Endothelial cell of umbilical vein (primary cell): ENCODE measurements around the gene SEMG2. TPM values are rescaled to one million over a fixed set of nuclear protein-coding genes. Genes with fewer than 3 reads are reported as not detected.

Source experiments
- BruUV-seq: library from RNA; stranded (reverse); fragments of 400-500 nt; replicated peaks from 2 replicates; lab custom pipeline; 2021; lab: Mats Ljungman, UMichigan
- CTCF ChIA-PET: fragments of 300-600, 350-600 bp; sonication (Branson Sonifier 250); formaldehyde crosslinking; loops from one replicate; lab custom pipeline; 2021; ENCODE audit warnings: antibody characterized with exemption, inconsistent platforms; lab: Charles Lee
- POLR2A ChIA-PET: fragments of 300-600, 350-600 bp; sonication (Branson Sonifier 250); formaldehyde crosslinking; loops from one replicate; lab custom pipeline; 2021; ENCODE audit warnings: antibody characterized with exemption, inconsistent platforms; lab: Charles Lee
- DNase-seq: peaks from one replicate; pipeline ENCODE4 v3.0.0-alpha.2; 2011; ENCODE audit warnings: low read depth, low spot score
- FAIRE-seq: peaks from 2 replicates; lab custom pipeline; 2011; peaks lifted over from hg19 to GRCh38; lab: Jason Lieb, UNC
- H2AFZ ChIP-seq: 2 replicates; pipeline ENCODE4 v1.6.0; 2012; ENCODE audit warnings: low read depth, low read length, control low read depth, inconsistent platforms
- H3K27ac ChIP-seq: 2 replicates; pipeline ENCODE4 v1.5.1; 2011; ENCODE audit warnings: low read depth, mild to moderate bottlenecking, control low read depth, low read length, moderate library complexity; ENCODE audit not compliant: insufficient read depth
- H3K27me3 ChIP-seq, 2 experiments: 2 replicates each; pipeline versions ENCODE4 v1.6.0 to v1.6.1; 2011; ENCODE audit warnings: low read length in 2 of 2, mixed read lengths in 1 of 2; ENCODE audit not compliant: control insufficient read depth in 2 of 2, insufficient read depth in 2 of 2
- H3K36me3 ChIP-seq, 2 experiments: 2 replicates in 1 of 2; 3 replicates in 1 of 2; pipeline ENCODE4 v1.5.1; 2011; ENCODE audit warnings: low read length in 2 of 2, mild to moderate bottlenecking in 1 of 2, moderate library complexity in 1 of 2; ENCODE audit not compliant: control insufficient read depth in 2 of 2, insufficient read depth in 2 of 2; ENCODE audit errors: extremely low read depth in 1 of 2
- H3K4me1 ChIP-seq: 3 replicates; pipeline ENCODE4 v1.5.1; 2011; ENCODE audit warnings: mild to moderate bottlenecking, low read length; ENCODE audit not compliant: control insufficient read depth, insufficient read depth; ENCODE audit errors: extremely low read depth
- H3K4me2 ChIP-seq: 2 replicates; pipeline ENCODE4 v1.6.1; 2011; ENCODE audit warnings: low read length, control low read depth, mixed read lengths; ENCODE audit not compliant: insufficient read depth
- H3K4me3 ChIP-seq, 3 experiments: fragments of 200-600 bp in 1 of 3; sonication (generic), shearing (Covaris generic) in 1 of 3; replicated peaks in 1 of 3; 2 replicates each; pipeline ENCODE4 v1.5.1; 2011 to 2016; ENCODE audit warnings: control low read depth in 3 of 3, low read length in 3 of 3, mild to moderate bottlenecking in 2 of 3, inconsistent platforms in 1 of 3, low read depth in 1 of 3, moderate library complexity in 1 of 3; ENCODE audit not compliant: insufficient read depth in 1 of 3
- H3K79me2 ChIP-seq: 2 replicates; pipeline ENCODE4 v1.6.0; 2012; ENCODE audit warnings: low read length, inconsistent platforms; ENCODE audit not compliant: control insufficient read depth, insufficient read depth
- H3K9ac ChIP-seq: replicated peaks from 2 replicates; pipeline ENCODE3; 2011; ENCODE audit warnings: low read length, control low read depth; ENCODE audit not compliant: insufficient read depth; ENCODE audit errors: extremely low read depth
- H3K9me1 ChIP-seq: replicated peaks from 3 replicates; pipeline ENCODE4 v1.6.0; 2011; ENCODE audit warnings: mild to moderate bottlenecking, low read length; ENCODE audit not compliant: control insufficient read depth, insufficient read depth; ENCODE audit errors: extremely low read depth
- H3K9me3 ChIP-seq: replicated peaks from 2 replicates; pipeline ENCODE4 v1.5.1; 2012; ENCODE audit warnings: low read length, inconsistent platforms; ENCODE audit not compliant: control insufficient read depth, insufficient read depth
- H4K20me1 ChIP-seq: replicated peaks from 2 replicates; pipeline ENCODE3; 2011; ENCODE audit warnings: mild to moderate bottlenecking, low read length; ENCODE audit not compliant: control insufficient read depth, insufficient read depth; ENCODE audit errors: extremely low read depth
- GATA2 ChIP-seq: IDR thresholded peaks from 2 replicates; pipeline ENCODE4 v1.7.0; 2011; ENCODE audit warnings: low read depth, mild to moderate bottlenecking, moderate library complexity, mixed read lengths, low read length; ENCODE audit not compliant: insufficient read length, insufficient read depth
- JUN ChIP-seq: IDR thresholded peaks from 2 replicates; pipeline ENCODE4 v1.6.1; 2011; ENCODE audit warnings: borderline replicate concordance, low read depth; ENCODE audit not compliant: insufficient read length, insufficient read depth
- POLR2AphosphoS5 ChIP-seq: IDR thresholded peaks from 2 replicates; pipeline ENCODE4 v1.6.1; 2012; ENCODE audit warnings: low read depth, mild to moderate bottlenecking, control low read depth, low read length, moderate library complexity; ENCODE audit not compliant: insufficient read depth
- dilution Hi-C: fragments of 300-500 bp; cut with MboI; formaldehyde crosslinking; loops from one replicate; pipeline ENCODE4 v1.15.0; 2019; ENCODE audit warnings: low sequenced_read_pairs; ENCODE audit not compliant: extremely low pct_ligation_motif_present
- intact Hi-C: fragments of 100-400 bp; cut with micrococcal nuclease; formaldehyde crosslinking; loops from one replicate; pipeline ENCODE4 v1.10.0; 2022
- polyA plus RNA-seq, 4 experiments: library from polyadenylated mRNA; depleted of rRNA in 3 of 4; stranded (reverse) in 3 of 4; unstranded in 1 of 4; fragments of >200 nt; gene quantifications; 2 replicates each; pipeline versions ENCODE4 v1.2.1 to v1.2.3, GENCODE V29; 2011 to 2012; ENCODE audit warnings: missing spikeins in 1 of 4
- total RNA-seq: library from RNA; stranded (reverse); gene quantifications from 2 replicates; pipeline ENCODE4 v1.2.3, GENCODE V29; 2021
- TF ChIP-seq, protein P1 (sequence below), 2 donors: IDR thresholded peaks; 1 replicate in 1 of 2; 2 replicates in 1 of 2; pipeline ENCODE4 v1.5.1; 2011; ENCODE audit warnings: low read length in 2 of 2, mild to moderate bottlenecking in 2 of 2, moderate library complexity in 2 of 2, control low read depth in 1 of 2, inconsistent platforms in 1 of 2, low read depth in 1 of 2; ENCODE audit not compliant: insufficient read depth in 1 of 2; ENCODE audit errors: extremely low read depth in 1 of 2

The SEMG2 gene
- total and polyA plus RNA-seq, 2 donors (not counting 3 experiments of a cell fraction or from before 2014, with no cell fraction given) = not detected

GRCh38 chr20:45229264-45230056, 8.3 kb downstream of the SEMG2 start:
- POLR2A ChIA-PET = no interaction called here
- no peak for FAIRE-seq
- BruUV-seq = no TSS peak

GRCh38 chr20:45230631-45231030, 9.5 kb downstream of the SEMG2 start:
- ChIA-PET POLR2A (no interaction called here), CTCF (interaction anchor here (1.8 kb wide), 1 partner anchor 187 kb away, joined by 13 read pairs; no protein-coding TSS in a partner anchor)
- no peak for FAIRE-seq
- intact Hi-C loops = no loop called here
- Histone ChIP-seq H3K36me3 (no peaks in the 10 kb centered on the region), H3K4me1 (no peaks in the 10 kb centered on the region), H3K4me3 (no peak overlapping the region), H3K9ac (no peak overlapping the region), H3K4me2 (no peak overlapping the region), H3K79me2 (no peaks in the 10 kb centered on the region), H3K9me3 (no peaks in the 10 kb centered on the region), H3K27me3 (peaks cover 0 to 3% of the 10 kb centered on the region in 2 experiments), H4K20me1 (no peaks in the 10 kb centered on the region), H3K9me1 (no peaks in the 10 kb centered on the region), H2AFZ (no peak overlapping the region), H3K27ac (no peak overlapping the region)
- dilution Hi-C loops = no loop called here
- BruUV-seq = no TSS peak
- DNase-seq = no peak
- TF ChIP-seq JUN (no peak), GATA2 (no peak)

More at GRCh38 chr20:45229264-45230056, 8.3 kb downstream of the SEMG2 start:
- Histone ChIP-seq H2AFZ (no peak overlapping the region), H3K27ac (no peak overlapping the region), H3K4me1 (no peaks in the 10 kb centered on the region), H3K36me3 (no peaks in the 10 kb centered on the region), H3K4me2 (no peak overlapping the region), H3K4me3 (no peak overlapping the region), H3K9ac (no peak overlapping the region), H3K79me2 (no peaks in the 10 kb centered on the region), H4K20me1 (no peaks in the 10 kb centered on the region), H3K9me3 (no peaks in the 10 kb centered on the region), H3K9me1 (no peaks in the 10 kb centered on the region), H3K27me3 (peaks cover 0 to 3% of the 10 kb centered on the region in 2 experiments)
- no peak for DNase-seq
- intact Hi-C loops (loop anchor here (1.0 kb wide), 1 partner anchor 218 kb away; no protein-coding TSS in a partner anchor), dilution Hi-C loops (no loop called here)
- no peak for TF ChIP-seq POLR2AphosphoS5
- TF ChIP-seq, protein P1, sequence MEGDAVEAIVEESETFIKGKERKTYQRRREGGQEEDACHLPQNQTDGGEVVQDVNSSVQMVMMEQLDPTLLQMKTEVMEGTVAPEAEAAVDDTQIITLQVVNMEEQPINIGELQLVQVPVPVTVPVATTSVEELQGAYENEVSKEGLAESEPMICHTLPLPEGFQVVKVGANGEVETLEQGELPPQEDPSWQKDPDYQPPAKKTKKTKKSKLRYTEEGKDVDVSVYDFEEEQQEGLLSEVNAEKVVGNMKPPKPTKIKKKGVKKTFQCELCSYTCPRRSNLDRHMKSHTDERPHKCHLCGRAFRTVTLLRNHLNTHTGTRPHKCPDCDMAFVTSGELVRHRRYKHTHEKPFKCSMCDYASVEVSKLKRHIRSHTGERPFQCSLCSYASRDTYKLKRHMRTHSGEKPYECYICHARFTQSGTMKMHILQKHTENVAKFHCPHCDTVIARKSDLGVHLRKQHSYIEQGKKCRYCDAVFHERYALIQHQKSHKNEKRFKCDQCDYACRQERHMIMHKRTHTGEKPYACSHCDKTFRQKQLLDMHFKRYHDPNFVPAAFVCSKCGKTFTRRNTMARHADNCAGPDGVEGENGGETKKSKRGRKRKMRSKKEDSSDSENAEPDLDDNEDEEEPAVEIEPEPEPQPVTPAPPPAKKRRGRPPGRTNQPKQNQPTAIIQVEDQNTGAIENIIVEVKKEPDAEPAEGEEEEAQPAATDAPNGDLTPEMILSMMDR (IDR thresholded peaks at IDR 0.05; ENCODE audit: extremely low read depth in 1 of 2, insufficient read depth in 1 of 2, low read depth in 1 of 2, low read length in 2 of 2) = peak; percentile 42 to 47
- CTCF ChIA-PET = interaction anchor here (0.9 to 1.8 kb wide), 4 partner anchors 16 to 218 kb away, joined by 3 to 13 read pairs (median 4); no protein-coding TSS in a partner anchor
